Measurements from ENCODE around the gene RELL1.

- TF ChIP-seq ZNF600 (tag by site-specific recombination; IDR thresholded peaks at IDR 0.05) (no peak), CTCF (tag by site-specific recombination; IDR thresholded peaks at IDR 0.05) (no peak), ZBTB1 (tag by site-specific recombination; IDR thresholded peaks at IDR 0.05) (no peak), ZNF37A (tag by site-specific recombination; IDR thresholded peaks at IDR 0.05) (no peak), ZNF624 (tag by site-specific recombination; IDR thresholded peaks at IDR 0.05) (no peak), ZNF274 (IDR thresholded peaks at IDR 0.05; ENCODE audit: low read length) (no peak), ZNF274 (tag by site-specific recombination; IDR thresholded peaks at IDR 0.05; ENCODE audit: borderline replicate concordance) (no peak), KLF7 (tag by site-specific recombination; IDR thresholded peaks at IDR 0.05; ENCODE audit: borderline replicate concordance) (no peak)
Measured at GRCh38 chr4:37623125-37623524, 63.1 kb downstream of the RELL1 start.
